Measurements from ENCODE around the gene IRF2BPL.

- no peak for TF ChIP-seq CTCF (IDR thresholded peaks at IDR 0.05)
- no peak for TF ChIP-seq POLR2A (IDR thresholded peaks at IDR 0.05)
Measured at GRCh38 chr14:76977793-76978720, 50.5 kb downstream of the IRF2BPL start.
